ENCODE results near the gene TAF11.

The TAF11 gene

DNA sequence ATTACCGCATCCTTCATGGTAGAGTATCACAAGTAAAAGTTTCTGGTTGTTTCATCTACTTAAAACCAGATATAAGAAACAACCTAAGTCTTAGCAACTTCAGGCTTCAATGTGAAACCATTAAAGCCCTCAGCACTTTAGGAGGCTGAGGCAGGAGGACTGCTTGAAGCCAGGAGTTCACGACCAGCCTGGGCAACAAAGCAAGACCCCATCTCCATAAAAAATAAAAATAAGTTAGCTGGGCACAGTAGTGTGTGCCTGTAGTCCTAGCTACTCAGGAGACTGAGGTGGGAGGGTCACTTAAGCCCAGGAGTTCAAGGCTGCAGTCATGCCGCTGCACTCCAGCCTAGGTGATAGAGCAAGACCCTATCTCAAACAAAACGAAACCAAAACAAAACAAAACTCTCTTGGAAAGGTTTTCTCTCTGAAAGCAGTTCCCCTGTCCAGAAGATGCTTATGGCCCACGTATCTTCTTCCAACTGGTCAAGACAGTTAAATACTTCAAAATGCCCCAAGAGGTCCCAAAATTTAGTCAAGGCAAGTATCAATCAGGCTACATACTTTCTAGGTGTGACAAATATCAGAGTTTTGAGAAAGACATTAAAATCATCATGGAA is 9.9 kb downstream of the TAF11 start:
- no peaks in the 10 kb centered on the region for H3K9me3 ChIP-seq (ENCODE audit: control insufficient read depth, low read length)
- no peak overlapping the region for H3K4me3 ChIP-seq (ENCODE audit: low read length)
- peaks cover 5% of the 10 kb centered on the region for H3K36me3 ChIP-seq (ENCODE audit: control insufficient read depth, insufficient read depth, low read length)
- no peaks in the 10 kb centered on the region for H3K27me3 ChIP-seq (ENCODE audit: control insufficient read depth, insufficient read depth, low read length)
- no peak overlapping the region for H3K9ac ChIP-seq (ENCODE audit: low read length)
- no peaks in the 10 kb centered on the region for H3K4me1 ChIP-seq (ENCODE audit: control insufficient read depth, insufficient read depth, low read length)

DNA sequence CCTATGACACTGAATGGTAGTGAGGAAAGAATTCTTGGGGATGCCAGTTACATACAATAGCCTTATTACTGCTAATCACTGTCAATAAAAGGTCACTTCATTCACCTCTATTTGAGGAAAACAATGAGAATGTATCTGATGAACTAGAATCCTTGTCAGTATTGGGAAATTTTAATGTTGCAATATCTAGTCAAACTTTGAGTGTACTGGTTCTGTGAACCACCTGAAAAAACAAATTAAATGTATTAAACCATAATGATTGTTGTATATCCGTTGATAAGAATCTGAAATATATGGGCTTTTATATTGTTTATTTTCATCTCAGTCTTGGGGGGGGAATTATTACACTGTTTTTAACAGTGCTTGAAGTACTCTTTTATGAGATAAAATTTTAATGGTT is 10.6 kb downstream of the TAF11 start:
- Histone ChIP-seq H3K27me3 (ENCODE audit: control insufficient read depth, insufficient read depth, low read length) (no peaks in the 10 kb centered on the region), H3K9me3 (ENCODE audit: control insufficient read depth, low read length) (no peaks in the 10 kb centered on the region), H3K9ac (ENCODE audit: low read length) (no peak overlapping the region), H3K36me3 (ENCODE audit: control insufficient read depth, insufficient read depth, low read length) (peaks cover 12% of the 10 kb centered on the region), H3K4me1 (ENCODE audit: control insufficient read depth, insufficient read depth, low read length) (no peaks in the 10 kb centered on the region), H3K4me3 (ENCODE audit: low read length) (no peak overlapping the region)

DNA sequence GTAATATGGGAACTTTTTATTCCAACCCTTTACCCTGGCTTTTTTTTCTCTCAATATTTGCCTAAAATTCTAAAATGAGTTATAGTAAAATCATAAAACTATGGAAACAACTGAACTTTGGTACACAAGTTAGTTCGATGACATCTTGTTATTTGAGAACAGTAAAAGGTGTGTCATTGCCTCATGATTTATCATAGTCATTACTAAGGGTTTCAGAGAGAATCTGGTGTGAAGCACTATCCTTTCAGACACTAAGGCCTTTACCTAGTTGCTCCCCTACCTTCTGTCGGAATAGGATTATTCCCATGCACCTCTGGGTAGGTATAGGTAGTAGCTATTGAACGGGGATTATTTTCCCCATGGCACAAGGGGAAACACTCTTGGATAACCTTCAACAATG is 11.4 kb downstream of the TAF11 start:
- H3K36me3 ChIP-seq (ENCODE audit: control insufficient read depth, insufficient read depth, low read length): peaks cover 12% of the 10 kb centered on the region
- H3K4me3 ChIP-seq (ENCODE audit: low read length): no peak overlapping the region

DNA sequence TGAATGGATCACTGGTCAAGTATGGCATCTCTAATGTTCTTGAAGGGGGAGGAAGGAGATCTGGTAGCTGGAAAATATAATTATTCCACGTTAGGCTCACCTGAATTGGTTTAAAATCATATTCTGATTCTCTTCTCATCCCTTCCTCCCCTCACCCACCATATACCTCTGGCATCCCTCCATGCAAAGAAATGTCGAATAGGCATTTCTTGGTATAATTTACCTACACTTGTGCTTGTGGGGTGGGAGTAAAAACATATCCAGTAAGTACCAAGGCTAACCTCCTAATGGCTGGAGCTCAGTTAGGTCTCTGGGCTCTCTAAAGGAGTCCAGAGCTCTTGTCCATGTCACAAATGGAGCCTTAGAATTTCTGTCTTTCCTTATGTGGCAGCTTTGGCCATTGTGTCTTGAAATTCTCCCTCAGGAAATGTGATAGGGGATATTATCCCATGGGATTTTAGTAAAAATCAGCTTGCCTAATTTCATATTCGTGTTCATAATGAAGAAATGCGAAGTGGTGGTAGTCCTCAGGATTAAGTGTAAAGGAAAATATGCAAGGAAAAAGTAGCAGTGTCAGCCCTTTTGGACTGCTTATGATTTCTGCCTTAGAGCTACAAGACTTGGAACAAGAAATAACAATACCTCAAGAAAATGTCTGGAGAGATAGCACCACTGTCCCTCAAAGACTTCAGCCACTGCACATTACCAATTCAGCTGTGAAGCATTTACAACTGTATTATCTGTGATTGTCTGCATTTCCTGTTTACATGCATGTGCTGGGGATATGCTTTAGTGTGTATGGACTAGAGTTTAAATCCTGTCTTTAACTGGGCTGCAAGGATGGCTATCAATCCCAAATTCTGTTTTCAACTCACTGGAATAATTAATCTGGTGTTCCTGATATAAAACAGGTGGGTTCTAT is 12.3 kb downstream of the TAF11 start:
- H3K9me3 ChIP-seq (ENCODE audit: control insufficient read depth, low read length): no peaks in the 10 kb centered on the region
- H3K4me1 ChIP-seq (ENCODE audit: control insufficient read depth, insufficient read depth, low read length): no peaks in the 10 kb centered on the region
- H3K9ac ChIP-seq (ENCODE audit: low read length): no peak overlapping the region
- peaks cover 12% of the 10 kb centered on the region for H3K36me3 ChIP-seq (ENCODE audit: control insufficient read depth, insufficient read depth, low read length)
- no peaks in the 10 kb centered on the region for H3K27me3 ChIP-seq (ENCODE audit: control insufficient read depth, insufficient read depth, low read length)
- no peak overlapping the region for H3K4me3 ChIP-seq (ENCODE audit: low read length)

More for the DNA sequence above, 11.4 kb downstream of the TAF11 start:
- Histone ChIP-seq H3K9me3 (ENCODE audit: control insufficient read depth, low read length) (no peaks in the 10 kb centered on the region), H3K4me1 (ENCODE audit: control insufficient read depth, insufficient read depth, low read length) (no peaks in the 10 kb centered on the region), H3K9ac (ENCODE audit: low read length) (no peak overlapping the region), H3K27me3 (ENCODE audit: control insufficient read depth, insufficient read depth, low read length) (no peaks in the 10 kb centered on the region)

DNA sequence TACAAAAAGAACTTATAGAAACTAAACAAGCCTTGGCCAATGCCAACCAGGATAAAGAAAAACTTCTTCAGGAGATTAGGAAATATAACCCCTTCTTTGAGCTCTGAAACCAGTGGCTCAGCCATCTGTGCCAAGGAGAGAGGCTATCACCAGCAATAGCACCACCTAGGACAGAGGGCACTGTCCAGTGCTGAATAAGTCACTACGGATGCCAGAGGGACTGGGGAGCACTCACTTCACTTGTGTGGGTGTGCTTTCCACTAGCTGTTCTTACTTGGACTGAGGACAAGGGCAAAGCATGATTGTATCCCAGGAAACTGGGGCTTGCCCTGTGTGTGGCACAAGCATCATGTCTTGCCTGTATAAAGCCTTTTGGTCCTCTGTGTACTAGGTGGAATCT is 15.5 kb downstream of the TAF11 start:
- Histone ChIP-seq H3K27me3 (ENCODE audit: control insufficient read depth, insufficient read depth, low read length) (no peaks in the 10 kb centered on the region), H3K9me3 (ENCODE audit: control insufficient read depth, low read length) (no peaks in the 10 kb centered on the region), H3K4me1 (ENCODE audit: control insufficient read depth, insufficient read depth, low read length) (no peaks in the 10 kb centered on the region), H3K4me3 (ENCODE audit: low read length) (no peak overlapping the region), H3K36me3 (ENCODE audit: control insufficient read depth, insufficient read depth, low read length) (peaks cover 12% of the 10 kb centered on the region), H3K9ac (ENCODE audit: low read length) (no peak overlapping the region)

DNA sequence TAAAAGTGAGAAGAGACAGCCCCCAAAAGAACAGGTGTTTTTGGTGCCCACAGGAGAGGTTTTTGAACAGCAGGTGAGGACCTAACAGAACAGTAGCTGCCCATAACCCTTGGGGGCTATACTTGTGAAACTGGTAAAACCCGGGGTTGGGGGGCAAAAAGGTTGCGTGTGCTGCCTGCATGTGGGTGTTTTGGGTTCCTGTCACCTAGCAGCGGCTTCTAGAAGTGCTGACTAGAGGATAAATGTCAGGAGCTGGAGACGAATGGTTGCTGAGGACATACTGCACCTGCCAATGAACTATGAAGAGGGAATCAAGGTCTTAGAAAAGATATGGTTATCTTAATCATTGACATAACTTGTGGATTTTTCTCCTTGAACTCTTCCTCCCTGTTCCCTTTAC is 16.0 kb downstream of the TAF11 start:
- H3K36me3 ChIP-seq (ENCODE audit: control insufficient read depth, insufficient read depth, low read length): peaks cover 12% of the 10 kb centered on the region
- H3K27me3 ChIP-seq (ENCODE audit: control insufficient read depth, insufficient read depth, low read length): no peaks in the 10 kb centered on the region
- H3K4me3 ChIP-seq (ENCODE audit: low read length): no peak overlapping the region
- H3K4me1 ChIP-seq (ENCODE audit: control insufficient read depth, insufficient read depth, low read length): no peaks in the 10 kb centered on the region
- no peaks in the 10 kb centered on the region for H3K9me3 ChIP-seq (ENCODE audit: control insufficient read depth, low read length)
- H3K9ac ChIP-seq (ENCODE audit: low read length): no peak overlapping the region

DNA sequence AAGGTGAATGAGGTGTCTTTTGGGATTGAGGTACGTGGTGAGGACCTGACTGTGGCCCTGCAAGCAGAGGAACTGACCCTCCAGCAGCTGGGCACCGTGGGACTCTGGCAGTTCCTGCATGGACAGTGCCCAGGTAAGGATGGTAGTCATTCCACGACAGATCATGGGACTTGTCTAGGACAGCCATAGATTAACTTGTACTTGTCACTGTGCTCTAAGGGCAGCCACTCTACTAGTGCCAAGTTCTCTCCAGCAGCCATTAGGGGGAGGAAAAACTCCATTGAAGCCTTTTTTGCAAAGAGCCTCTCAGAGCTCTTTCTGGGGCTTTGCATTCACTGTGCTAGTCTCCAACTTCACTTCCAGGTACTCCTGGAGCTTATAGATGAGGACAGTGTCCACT is 20.4 kb downstream of the TAF11 start:
- H3K9me3 ChIP-seq (ENCODE audit: control insufficient read depth, low read length): no peaks in the 10 kb centered on the region
- H3K36me3 ChIP-seq (ENCODE audit: control insufficient read depth, insufficient read depth, low read length): peaks cover 9% of the 10 kb centered on the region
- no peak overlapping the region for H3K9ac ChIP-seq (ENCODE audit: low read length)
- no peaks in the 10 kb centered on the region for H3K4me1 ChIP-seq (ENCODE audit: control insufficient read depth, insufficient read depth, low read length)
- H3K4me3 ChIP-seq (ENCODE audit: low read length): no peak overlapping the region
- H3K27me3 ChIP-seq (ENCODE audit: control insufficient read depth, insufficient read depth, low read length): no peaks in the 10 kb centered on the region

DNA sequence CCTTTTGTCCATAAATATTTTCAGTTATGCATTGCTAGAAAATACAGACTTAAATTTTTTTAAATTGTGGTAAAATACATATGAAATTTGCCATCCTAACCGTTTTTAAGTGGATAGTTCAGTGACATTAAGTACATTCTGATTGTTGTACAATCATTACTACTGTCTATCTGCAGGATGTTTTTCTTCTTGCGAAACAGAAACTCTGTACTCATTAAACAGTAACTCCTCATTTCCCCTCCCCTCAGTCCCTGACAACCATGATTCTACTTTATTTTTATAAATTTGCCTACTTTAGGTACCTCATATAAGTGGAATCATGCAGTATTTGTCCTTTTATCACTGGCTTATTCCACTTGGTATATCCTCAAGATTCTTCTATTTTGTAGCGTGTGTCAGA is 21.3 kb downstream of the TAF11 start:
- Histone ChIP-seq H3K9me3 (ENCODE audit: control insufficient read depth, low read length) (no peaks in the 10 kb centered on the region), H3K36me3 (ENCODE audit: control insufficient read depth, insufficient read depth, low read length) (peaks cover 6% of the 10 kb centered on the region), H3K4me1 (ENCODE audit: control insufficient read depth, insufficient read depth, low read length) (no peaks in the 10 kb centered on the region), H3K27me3 (ENCODE audit: control insufficient read depth, insufficient read depth, low read length) (no peaks in the 10 kb centered on the region), H3K4me3 (ENCODE audit: low read length) (no peak overlapping the region), H3K9ac (ENCODE audit: low read length) (no peak overlapping the region)

DNA sequence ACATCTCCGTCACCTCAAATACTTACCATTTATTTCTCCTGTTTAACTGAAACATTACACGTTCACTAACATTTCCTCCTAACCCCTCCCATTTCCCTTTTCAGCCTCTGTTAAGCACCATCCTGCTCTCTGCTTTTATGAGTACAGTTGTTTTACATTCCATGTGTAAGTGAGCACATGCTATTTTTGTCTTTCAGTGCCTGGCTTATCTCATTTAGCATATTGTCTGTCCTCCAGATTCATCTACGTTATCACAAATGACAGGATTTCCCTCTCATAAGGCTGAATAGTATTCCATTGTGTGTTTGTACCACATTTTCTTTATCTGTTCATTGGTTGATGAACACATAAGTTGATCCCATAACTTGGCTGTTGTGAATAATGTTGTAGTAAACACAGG is 22.7 kb downstream of the TAF11 start:
- no peak overlapping the region for H3K4me3 ChIP-seq (ENCODE audit: low read length)
- H3K27me3 ChIP-seq (ENCODE audit: control insufficient read depth, insufficient read depth, low read length): no peaks in the 10 kb centered on the region
- no peak overlapping the region for H3K9ac ChIP-seq (ENCODE audit: low read length)
- no peaks in the 10 kb centered on the region for H3K9me3 ChIP-seq (ENCODE audit: control insufficient read depth, low read length)
- H3K4me1 ChIP-seq (ENCODE audit: control insufficient read depth, insufficient read depth, low read length): no peaks in the 10 kb centered on the region
- H3K36me3 ChIP-seq (ENCODE audit: control insufficient read depth, insufficient read depth, low read length): peaks cover 6% of the 10 kb centered on the region

DNA sequence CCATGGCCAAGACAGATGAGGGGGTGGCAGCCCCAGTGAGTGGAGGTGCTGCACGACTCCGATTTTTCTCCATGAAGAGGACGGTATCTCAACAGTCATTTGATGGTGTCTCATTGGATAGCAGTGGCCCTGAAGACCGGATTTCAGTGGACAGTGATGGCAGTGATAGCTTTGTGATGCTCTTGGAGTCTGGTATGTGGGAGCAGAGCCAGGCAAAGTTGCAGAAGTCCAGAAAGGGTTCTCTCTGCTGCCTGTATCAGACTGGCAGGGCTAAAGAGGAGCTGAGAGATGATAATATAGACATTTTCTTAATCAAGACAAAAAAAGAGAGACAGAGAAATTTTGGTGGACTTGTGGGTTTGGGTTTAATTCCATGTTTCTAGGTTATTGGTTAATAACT is 23.8 kb downstream of the TAF11 start:
- Histone ChIP-seq H3K4me3 (ENCODE audit: low read length) (no peak overlapping the region), H3K9ac (ENCODE audit: low read length) (no peak overlapping the region), H3K4me1 (ENCODE audit: control insufficient read depth, insufficient read depth, low read length) (no peaks in the 10 kb centered on the region), H3K9me3 (ENCODE audit: control insufficient read depth, low read length) (no peaks in the 10 kb centered on the region), H3K27me3 (ENCODE audit: control insufficient read depth, insufficient read depth, low read length) (no peaks in the 10 kb centered on the region), H3K36me3 (ENCODE audit: control insufficient read depth, insufficient read depth, low read length) (peaks cover 7% of the 10 kb centered on the region)

DNA sequence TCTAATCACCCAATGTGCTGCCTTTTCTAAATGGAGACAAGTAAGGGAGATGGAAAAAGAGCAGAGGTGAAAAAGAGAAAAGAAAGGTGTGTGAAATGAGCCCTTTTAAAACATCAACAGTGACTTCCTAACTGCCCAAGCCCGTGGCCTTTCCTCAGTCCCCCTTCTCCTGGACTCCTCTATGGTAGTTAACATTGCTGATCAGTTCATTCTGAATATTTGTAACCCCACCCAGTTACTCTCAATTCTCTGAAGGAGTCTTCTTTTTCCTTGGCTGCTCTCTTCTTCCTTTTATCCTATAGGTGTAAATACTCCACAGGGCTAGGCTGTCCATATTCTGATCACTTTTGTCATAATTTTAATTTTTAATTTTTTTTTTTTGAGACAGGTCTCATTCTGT is 27.1 kb downstream of the TAF11 start:
- H3K4me3 ChIP-seq (ENCODE audit: low read length): no peak overlapping the region
- no peaks in the 10 kb centered on the region for H3K27me3 ChIP-seq (ENCODE audit: control insufficient read depth, insufficient read depth, low read length)
- H3K9ac ChIP-seq (ENCODE audit: low read length): no peak overlapping the region
- H3K4me1 ChIP-seq (ENCODE audit: control insufficient read depth, insufficient read depth, low read length): no peaks in the 10 kb centered on the region
- H3K36me3 ChIP-seq (ENCODE audit: control insufficient read depth, insufficient read depth, low read length): peaks cover 22% of the 10 kb centered on the region
- H3K9me3 ChIP-seq (ENCODE audit: control insufficient read depth, low read length): no peaks in the 10 kb centered on the region

DNA sequence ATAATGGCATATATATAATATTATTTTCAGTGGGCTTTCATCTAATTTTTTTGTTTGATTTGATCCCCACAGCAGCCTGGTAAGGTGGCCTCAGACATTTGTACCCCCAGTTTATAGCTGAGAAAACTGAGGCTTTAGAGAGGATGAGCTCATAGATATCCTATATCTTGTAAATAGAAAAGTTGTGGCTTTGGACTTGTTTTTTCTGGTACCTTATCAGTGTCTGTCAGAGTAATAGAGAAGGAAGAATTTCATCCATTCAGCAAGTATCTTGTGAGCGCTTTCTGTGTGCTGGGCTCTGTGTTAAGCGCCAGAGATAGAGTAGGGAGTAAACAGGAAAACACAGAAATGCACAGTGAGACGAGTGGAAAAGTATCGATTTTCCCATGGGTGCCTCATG is 27.9 kb downstream of the TAF11 start:
- Histone ChIP-seq H3K27me3 (ENCODE audit: control insufficient read depth, insufficient read depth, low read length) (no peaks in the 10 kb centered on the region), H3K9ac (ENCODE audit: low read length) (no peak overlapping the region), H3K9me3 (ENCODE audit: control insufficient read depth, low read length) (no peaks in the 10 kb centered on the region), H3K36me3 (ENCODE audit: control insufficient read depth, insufficient read depth, low read length) (peaks cover 22% of the 10 kb centered on the region), H3K4me1 (ENCODE audit: control insufficient read depth, insufficient read depth, low read length) (no peaks in the 10 kb centered on the region), H3K4me3 (ENCODE audit: low read length) (no peak overlapping the region)
